Mucosa of descending colon (tissue), 3 donors: ENCODE measurements around the gene FBXL19. TPM values are rescaled to one million over a fixed set of nuclear protein-coding genes. Genes with fewer than 3 reads are reported as not detected.

Experiments used
- ATAC-seq: fragments of 200-7000 bp; cut with Tn5 transposase; one replicate; pipeline ENCODE4 v1.9.1; 2020; ENCODE audit warnings: mild to moderate bottlenecking, moderate library complexity
- DNase-seq, 3 donors: peaks; one replicate each; pipeline ENCODE4 v3.0.0-alpha.2; 2020
- H3K36me3 ChIP-seq: fragments of 200-600 bp; one replicate; pipeline ENCODE4 v1.8.0; 2021; ENCODE audit warnings: low read depth, mild to moderate bottlenecking
- H3K4me1 ChIP-seq: fragments of 200-600 bp; one replicate; pipeline ENCODE4 v1.8.0; 2021; ENCODE audit warnings: low read depth, mild to moderate bottlenecking
- H3K4me3 ChIP-seq: fragments of 200-600 bp; one replicate; pipeline ENCODE4 v1.8.0; 2021; ENCODE audit warnings: mild to moderate bottlenecking
- H3K9me3 ChIP-seq: fragments of 200-600 bp; one replicate; pipeline ENCODE4 v1.8.0; 2021; ENCODE audit warnings: mild to moderate bottlenecking
- intact Hi-C, 2 donors: fragments of 100-400 bp; cut with DNase I in 1 of 2; cut with micrococcal nuclease in 1 of 2; formaldehyde crosslinking; loops; one replicate each; pipeline versions ENCODE4 v1.11.0 to v1.11.1; 2022; cut with DNase I, micrococcal nuclease
- total RNA-seq, 3 donors: library from RNA; stranded (reverse); fragmentation: NEBNext Ultra II Directional in 2 of 3; extraction: Animal tissue kit (Norgen Biotek cat#: 25700) in 2 of 3; gene quantifications; one replicate each; pipeline versions ENCODE4 v1.2.1 to v1.2.4, GENCODE V29; 2021 to 2023
- TF ChIP-seq, protein P1 (sequence below): fragments of 200-600 bp; IDR thresholded peaks from one replicate; pipeline ENCODE4 v1.8.0; 2022; ENCODE audit warnings: antibody characterized with exemption, mild to moderate bottlenecking
- donor health status: DM: no; HTN: no; CAD: no; lungs with moderate emphysema.
- donor health status: DM: no; HTN: no; CAD: no.
- donor health status: DM: no; HTN: yes; CAD: no.

The FBXL19 gene
- total RNA-seq, 3 donors from 2014 or later = 17.6 to 30.3 (median 22.4) TPM

DNA sequence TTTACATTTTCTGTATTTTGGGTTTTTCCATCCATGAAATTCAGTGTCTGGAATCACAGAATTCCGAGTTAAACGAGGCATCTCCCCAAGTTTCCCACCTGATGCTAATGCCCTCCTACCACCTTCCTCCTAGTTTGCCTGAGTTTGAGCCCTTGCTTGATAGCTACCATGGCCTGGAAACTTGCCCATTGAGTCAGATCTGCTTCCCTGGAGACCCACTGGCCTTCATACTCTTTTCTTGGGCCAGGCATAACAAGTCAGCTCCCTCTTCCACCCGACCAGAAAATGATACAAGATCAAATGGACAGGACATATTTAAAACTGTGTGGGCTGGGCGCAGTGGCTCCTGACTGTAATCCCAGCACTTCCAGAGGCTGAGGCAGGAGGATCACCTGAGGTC is 44.4 kb downstream of the FBXL19 start:
- intact Hi-C loops = no loop called here
- Histone ChIP-seq H3K36me3 (peaks cover 5% of the 10 kb centered on the region), H3K4me3 (no peak overlapping the region), H3K9me3 (no peaks in the 10 kb centered on the region), H3K4me1 (no peaks in the 10 kb centered on the region)
- ATAC-seq (no peak), DNase-seq (no peak)
- TF ChIP-seq, protein P1, sequence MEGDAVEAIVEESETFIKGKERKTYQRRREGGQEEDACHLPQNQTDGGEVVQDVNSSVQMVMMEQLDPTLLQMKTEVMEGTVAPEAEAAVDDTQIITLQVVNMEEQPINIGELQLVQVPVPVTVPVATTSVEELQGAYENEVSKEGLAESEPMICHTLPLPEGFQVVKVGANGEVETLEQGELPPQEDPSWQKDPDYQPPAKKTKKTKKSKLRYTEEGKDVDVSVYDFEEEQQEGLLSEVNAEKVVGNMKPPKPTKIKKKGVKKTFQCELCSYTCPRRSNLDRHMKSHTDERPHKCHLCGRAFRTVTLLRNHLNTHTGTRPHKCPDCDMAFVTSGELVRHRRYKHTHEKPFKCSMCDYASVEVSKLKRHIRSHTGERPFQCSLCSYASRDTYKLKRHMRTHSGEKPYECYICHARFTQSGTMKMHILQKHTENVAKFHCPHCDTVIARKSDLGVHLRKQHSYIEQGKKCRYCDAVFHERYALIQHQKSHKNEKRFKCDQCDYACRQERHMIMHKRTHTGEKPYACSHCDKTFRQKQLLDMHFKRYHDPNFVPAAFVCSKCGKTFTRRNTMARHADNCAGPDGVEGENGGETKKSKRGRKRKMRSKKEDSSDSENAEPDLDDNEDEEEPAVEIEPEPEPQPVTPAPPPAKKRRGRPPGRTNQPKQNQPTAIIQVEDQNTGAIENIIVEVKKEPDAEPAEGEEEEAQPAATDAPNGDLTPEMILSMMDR = no peak

GRCh38 chr16:30969246-30969842 is 46.0 kb downstream of the FBXL19 start:
- intact Hi-C loops = no loop called here
- H3K9me3 ChIP-seq = no peaks in the 10 kb centered on the region
- ATAC-seq (no peak), DNase-seq (no peak)
- no peaks in the 10 kb centered on the region for H3K4me1 ChIP-seq
- no peak overlapping the region for H3K4me3 ChIP-seq
- TF ChIP-seq, protein P1 = no peak
- H3K36me3 ChIP-seq = peaks cover 10% of the 10 kb centered on the region

- DNase-seq (no peak), ATAC-seq (no peak)
- TF ChIP-seq, protein P1 = no peak
- H3K36me3 ChIP-seq = peaks cover 4% of the 10 kb centered on the region
- intact Hi-C loops = no loop called here
- H3K9me3 ChIP-seq = no peaks in the 10 kb centered on the region
- no peaks in the 10 kb centered on the region for H3K4me1 ChIP-seq
- H3K4me3 ChIP-seq = no peak overlapping the region
Measured at GRCh38 chr16:30971298-30971697, 47.9 kb downstream of the FBXL19 start.

- H3K36me3 ChIP-seq = peaks cover 4% of the 10 kb centered on the region
- no peaks in the 10 kb centered on the region for H3K4me1 ChIP-seq
- TF ChIP-seq, protein P1 = no peak
- DNase-seq (no peak), ATAC-seq (no peak)
- H3K9me3 ChIP-seq = no peaks in the 10 kb centered on the region
- intact Hi-C loops = no loop called here
- H3K4me3 ChIP-seq = no peak overlapping the region
Measured at GRCh38 chr16:30972872-30973271, 49.5 kb downstream of the FBXL19 start.

DNA sequence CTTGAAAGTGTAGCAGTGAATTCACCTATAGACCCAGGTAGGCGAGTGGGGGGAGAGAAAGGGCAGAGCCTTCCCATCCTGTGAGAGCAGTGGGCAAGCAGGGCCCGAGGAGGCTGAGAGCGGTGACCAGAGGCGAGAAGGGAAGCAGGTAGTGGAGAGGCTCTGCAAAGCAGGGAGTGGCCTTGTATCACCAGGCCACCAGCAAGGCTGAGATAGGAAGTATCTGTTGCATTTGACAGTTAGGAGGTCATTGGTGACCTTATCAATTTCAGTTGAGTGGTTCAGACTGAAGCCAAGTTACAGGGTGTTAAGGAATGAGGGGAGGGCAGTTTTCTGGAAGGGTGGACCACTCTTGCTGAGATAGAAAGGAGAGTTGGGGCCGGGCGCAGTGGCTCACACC is 51.0 kb downstream of the FBXL19 start:
- TF ChIP-seq, protein P1 = no peak
- no peak for ATAC-seq
- DNase-seq = no peak
- Histone ChIP-seq H3K9me3 (no peaks in the 10 kb centered on the region), H3K4me3 (no peak overlapping the region), H3K4me1 (no peaks in the 10 kb centered on the region), H3K36me3 (peaks cover 4% of the 10 kb centered on the region)
- intact Hi-C loops = no loop called here

- no peaks in the 10 kb centered on the region for H3K9me3 ChIP-seq
- no peak overlapping the region for H3K4me3 ChIP-seq
- no peaks in the 10 kb centered on the region for H3K4me1 ChIP-seq
- DNase-seq (no peak), ATAC-seq (peak; percentile 47)
- peaks cover 4% of the 10 kb centered on the region for H3K36me3 ChIP-seq
- TF ChIP-seq, protein P1 = no peak
- intact Hi-C loops = no loop called here
Measured at GRCh38 chr16:30976486-30976885, 53.1 kb downstream of the FBXL19 start.
